Stimulated activated CD8-positive, alpha-beta memory T cell treated with anti-CD3 and anti-CD28 coated beads, Interleukin-12 subunit alpha, Interleukin-12 subunit beta, amount 100 ng/mL, for 24 hours (primary cell): ENCODE data around the gene ATF2.

Source experiments
- DNase-seq: peaks from one replicate; pipeline ENCODE4 v3.0.0-alpha.2; 2020; ENCODE audit errors: extremely low read depth

ATF2 gene

GRCh38 chr2:175080479-175080878 lies 87.5 kb downstream of the ATF2 start:
- DNase-seq = no peak

GRCh38 chr2:175076272-175076671 lies 91.7 kb downstream of the ATF2 start:
- DNase-seq = no peak

- DNase-seq = no peak
Measured at GRCh38 chr2:175074478-175074877, 93.5 kb downstream of the ATF2 start.

- no peak for DNase-seq
Measured at GRCh38 chr2:175068534-175068933, 99.5 kb downstream of the ATF2 start.

GRCh38 chr2:175066411-175066810 lies 101.6 kb downstream of the ATF2 start:
- no peak for DNase-seq

GRCh38 chr2:175064797-175065196 lies 103.2 kb downstream of the ATF2 start:
- DNase-seq = no peak

GRCh38 chr2:175063741-175064140 lies 104.3 kb downstream of the ATF2 start:
- no peak for DNase-seq

- DNase-seq = no peak
Measured at GRCh38 chr2:175062787-175063585, 105.0 kb downstream of the ATF2 start.

GRCh38 chr2:175057078-175057685 lies 110.8 kb downstream of the ATF2 start:
- DNase-seq = no peak

- DNase-seq = no peak
Measured at GRCh38 chr2:175055993-175056392, 112.0 kb downstream of the ATF2 start.

GRCh38 chr2:175054340-175054739 lies 113.7 kb downstream of the ATF2 start:
- DNase-seq = no peak

GRCh38 chr2:175049661-175050060 lies 118.3 kb downstream of the ATF2 start:
- DNase-seq = no peak

GRCh38 chr2:175048275-175048674 lies 119.7 kb downstream of the ATF2 start:
- no peak for DNase-seq

- DNase-seq = no peak
Measured at GRCh38 chr2:175039490-175039889, 128.5 kb downstream of the ATF2 start.

- no peak for DNase-seq
Measured at GRCh38 chr2:175039031-175039430, 129.0 kb downstream of the ATF2 start.

GRCh38 chr2:175037941-175038340 lies 130.1 kb downstream of the ATF2 start:
- DNase-seq = no peak

- DNase-seq = no peak
Measured at GRCh38 chr2:175036582-175037018, 131.4 kb downstream of the ATF2 start.

- no peak for DNase-seq
Measured at GRCh38 chr2:175035806-175036205, 132.2 kb downstream of the ATF2 start.

GRCh38 chr2:175034716-175035115 lies 133.3 kb downstream of the ATF2 start:
- DNase-seq = no peak

GRCh38 chr2:175030380-175031271 lies 137.4 kb downstream of the ATF2 start:
- no peak for DNase-seq

GRCh38 chr2:175027755-175028154 lies 140.2 kb downstream of the ATF2 start:
- no peak for DNase-seq

- no peak for DNase-seq
Measured at GRCh38 chr2:175026385-175026784, 141.6 kb downstream of the ATF2 start.
